Gastrocnemius medialis (tissue), 4 donors: Measurements from ENCODE around the gene GIPC3. TPM values are rescaled to one million over a fixed set of nuclear protein-coding genes. Genes with fewer than 3 reads are reported as not detected.

ENCODE experiments used
- ATAC-seq, 2 donors: fragments of 150-250 bp; one replicate each; pipeline ENCODE4 v1.9.1; 2016
- DNase-seq, 2 donors: peaks; one replicate each; pipeline ENCODE4 v3.0.0-alpha.2; 2019
- H3K27ac ChIP-seq, 4 donors: fragments of 200-600 bp; sonication (generic); 1 replicate in 1 of 4; 2 replicates in 3 of 4; pipeline ENCODE4 v1.5.1; 2016 to 2018; ENCODE audit warnings: mild to moderate bottlenecking in 2 of 4, moderate library complexity in 1 of 4
- H3K27me3 ChIP-seq, 3 donors: fragments of 200-600 bp; sonication (generic) in 2 of 3; 1 replicate in 1 of 3; 2 replicates in 2 of 3; pipeline versions ENCODE4 v1.5.1 to v1.6.0; 2016 to 2019; ENCODE audit warnings: mild to moderate bottlenecking in 1 of 3, moderate library complexity in 1 of 3
- H3K36me3 ChIP-seq, 2 donors: fragments of 200-600 bp; sonication (generic) in 1 of 2; one replicate each; pipeline ENCODE4 v1.5.1; 2017 to 2018
- H3K4me1 ChIP-seq, 2 donors: fragments of 200-600 bp; sonication (generic) in 1 of 2; one replicate each; pipeline ENCODE4 v1.5.1; 2016 to 2017; ENCODE audit warnings: mild to moderate bottlenecking in 2 of 2
- H3K4me3 ChIP-seq, 4 donors: fragments of 200-600 bp; sonication (generic) in 3 of 4; 1 replicate in 1 of 4; 2 replicates in 3 of 4; pipeline ENCODE4 v1.5.1; 2016 to 2019; ENCODE audit warnings: mild to moderate bottlenecking in 2 of 4
- H3K9me3 ChIP-seq, 3 donors: fragments of 200-600 bp; sonication (generic) in 2 of 3; 1 replicate in 1 of 3; 2 replicates in 2 of 3; pipeline ENCODE4 v1.5.1; 2016 to 2019
- CTCF ChIP-seq, 5 experiments: fragments of 450-650 bp in 3 of 5; fragments of 200-600 bp in 2 of 5; sonication (generic) in 2 of 5; IDR thresholded peaks in 4 of 5; conservative IDR thresholded peaks in 1 of 5; 1 replicate in 4 of 5; 2 replicates in 1 of 5; pipeline ENCODE4 v1.5.1; 2016 to 2019; ENCODE audit warnings: antibody characterized with exemption in 5 of 5, mild to moderate bottlenecking in 3 of 5, moderate library complexity in 3 of 5
- POLR2A ChIP-seq, 2 donors: fragments of 450-650 bp; IDR thresholded peaks; one replicate each; pipeline ENCODE4 v1.6.1; 2017; ENCODE audit warnings: antibody characterized with exemption in 2 of 2, mild to moderate bottlenecking in 2 of 2, moderate library complexity in 2 of 2
- in situ Hi-C, 4 donors: fragments of 200-750 bp; cut with MboI; loops; one replicate each; pipeline versions ENCODE4 v1.15.0 to v1.8.0; 2017; ENCODE audit warnings: low sequenced_read_pairs in 4 of 4
- intact Hi-C: fragments of 100-400 bp; cut with DNase I; formaldehyde crosslinking; loops from one replicate; pipeline ENCODE4 v1.15.1; 2023; ENCODE audit warnings: low total_unique reads
- total RNA-seq, 4 donors: library from RNA; depleted of rRNA; stranded (reverse); fragments of >200 nt; gene quantifications; one replicate each; pipeline versions ENCODE4 v1.1.0 to v1.2.3, GENCODE V29; 2016

GIPC3 gene
- total RNA-seq, 4 donors from 2014 or later = 0.15 to 1.1 (median 0.33) TPM

- TF ChIP-seq CTCF (IDR thresholded peaks at IDR 0.05 in 4 of 5, conservative IDR thresholded peaks at IDR 0.05 in 1 of 5) (no peak), POLR2A (IDR thresholded peaks at IDR 0.05) (no peak)
- in situ Hi-C loops (no loop called here), intact Hi-C loops (no loop called here)
- DNase-seq (no peak), ATAC-seq (no peak)
- H3K27me3 ChIP-seq = peaks cover 20 to 24% (median 21%) of the 10 kb centered on the region in 3 donors
- H3K4me1 ChIP-seq = peaks cover 8 to 23% of the 10 kb centered on the region in 2 donors
- H3K27ac ChIP-seq = peak overlapping the region; percentile 62 to 80 (median 74)
- H3K36me3 ChIP-seq = peaks cover 0 to 6% of the 10 kb centered on the region in 2 donors
- peak overlapping the region; percentile 53 to 58 (median 56) for H3K4me3 ChIP-seq
- H3K9me3 ChIP-seq = no peaks in the 10 kb centered on the region
These were observed 20.5 kb downstream of the GIPC3 start for GRCh38 chr19:3605770-3606169.

GRCh38 chr19:3606174-3606689 is 21.0 kb downstream of the GIPC3 start:
- intact Hi-C loops (no loop called here), in situ Hi-C loops (no loop called here)
- Histone ChIP-seq H3K27ac (peak overlapping the region; percentile 62 to 80 (median 74)), H3K9me3 (no peaks in the 10 kb centered on the region), H3K27me3 (peaks cover 20 to 24% (median 21%) of the 10 kb centered on the region in 3 donors), H3K4me3 (peak overlapping the region; percentile 53 to 58 (median 56)), H3K4me1 (peaks cover 8 to 23% of the 10 kb centered on the region in 2 donors), H3K36me3 (peaks cover 0 to 10% of the 10 kb centered on the region in 2 donors)
- DNase-seq = no peak
- TF ChIP-seq POLR2A (IDR thresholded peaks at IDR 0.05) (no peak), CTCF (IDR thresholded peaks at IDR 0.05 in 4 of 5, conservative IDR thresholded peaks at IDR 0.05 in 1 of 5) (no peak)
- ATAC-seq = no peak

GRCh38 chr19:3606690-3607289 is 21.5 kb downstream of the GIPC3 start, which contains the start of gene TBXA2R:
TSS of gene TBXA2R (minus strand) at chr19:3606875. CDS start at chr19:3600634, 6,241 bp downstream.
- H3K4me3 ChIP-seq = peak within 1 kb of the TSS; percentile 53 to 58 (median 56)
- no peaks in the 10 kb centered on the region for H3K9me3 ChIP-seq
- peak within 1 kb of the TSS; percentile 62 to 80 (median 74) for H3K27ac ChIP-seq
- intact Hi-C loops (no loop called here), in situ Hi-C loops (no loop called here)
- H3K36me3 ChIP-seq = peaks cover 2 to 15% of the 10 kb centered on the region in 2 donors
- H3K4me1 ChIP-seq = peaks cover 8 to 23% of the 10 kb centered on the region in 2 donors
- TF ChIP-seq POLR2A (IDR thresholded peaks at IDR 0.05) = peak in 1 of 2 donors; percentile 19
- no peak for TF ChIP-seq CTCF (IDR thresholded peaks at IDR 0.05 in 4 of 5, conservative IDR thresholded peaks at IDR 0.05 in 1 of 5)
- DNase-seq (peak in 1 of 2 donors; percentile 28), ATAC-seq (peak; percentile 44 to 45)
- peaks cover 20 to 24% (median 21%) of the 10 kb centered on the region in 3 donors for H3K27me3 ChIP-seq

GRCh38 chr19:3607303-3608078 is 22.2 kb downstream of the GIPC3 start:
- Histone ChIP-seq H3K4me3 (peak overlapping the region; percentile 53 to 58 (median 56)), H3K9me3 (no peaks in the 10 kb centered on the region), H3K4me1 (peaks cover 8 to 23% of the 10 kb centered on the region in 2 donors), H3K36me3 (peaks cover 3 to 22% of the 10 kb centered on the region in 2 donors), H3K27ac (peak overlapping the region; percentile 62 to 80 (median 74)), H3K27me3 (peaks cover 20 to 21% (median 20%) of the 10 kb centered on the region in 3 donors)
- peak in 1 of 2 donors; percentile 19 for TF ChIP-seq POLR2A (IDR thresholded peaks at IDR 0.05)
- TF ChIP-seq CTCF (IDR thresholded peaks at IDR 0.05 in 4 of 5, conservative IDR thresholded peaks at IDR 0.05 in 1 of 5) = no peak
- intact Hi-C loops = no loop called here
- DNase-seq (no peak), ATAC-seq (peak; percentile 30 to 31)
- in situ Hi-C loops = no loop called here
